GM12875 (cell line): ENCODE results near the gene ARMH3.

Experiments
- H3K4me3 ChIP-seq: one replicate; pipeline ENCODE4 v1.5.1; 2011; ENCODE audit warnings: low read depth, low read length, control low read depth
- CTCF ChIP-seq: IDR thresholded peaks from 2 replicates; pipeline ENCODE4 v1.5.1; 2011; ENCODE audit warnings: low read depth, mild to moderate bottlenecking, control low read depth, inconsistent platforms, low read length, moderate library complexity, borderline replicate concordance; ENCODE audit not compliant: insufficient read depth

The ARMH3 gene

GRCh38 chr10:101956898-101957297 lies 99.1 kb downstream of the ARMH3 start:
- no peak overlapping the region for H3K4me3 ChIP-seq
- TF ChIP-seq CTCF, result no peak

GRCh38 chr10:101956117-101956516 lies 99.9 kb downstream of the ARMH3 start:
- no peak overlapping the region for H3K4me3 ChIP-seq
- no peak for TF ChIP-seq CTCF

GRCh38 chr10:101952191-101952590 lies 103.8 kb downstream of the ARMH3 start:
- H3K4me3 ChIP-seq, result no peak overlapping the region
- no peak for TF ChIP-seq CTCF

GRCh38 chr10:101950213-101950612 lies 105.8 kb downstream of the ARMH3 start:
- TF ChIP-seq CTCF, result no peak
- H3K4me3 ChIP-seq, result no peak overlapping the region

GRCh38 chr10:101941871-101942270 lies 114.1 kb downstream of the ARMH3 start:
- TF ChIP-seq CTCF, result no peak
- H3K4me3 ChIP-seq, result no peak overlapping the region

- no peak for TF ChIP-seq CTCF
- no peak overlapping the region for H3K4me3 ChIP-seq
Measured at GRCh38 chr10:101940916-101941315, 115.1 kb downstream of the ARMH3 start.

GRCh38 chr10:101939729-101940128 lies 116.2 kb downstream of the ARMH3 start:
- H3K4me3 ChIP-seq, result no peak overlapping the region
- no peak for TF ChIP-seq CTCF
